Measurements from ENCODE around the gene TLE1.

TLE1 gene

DNA sequence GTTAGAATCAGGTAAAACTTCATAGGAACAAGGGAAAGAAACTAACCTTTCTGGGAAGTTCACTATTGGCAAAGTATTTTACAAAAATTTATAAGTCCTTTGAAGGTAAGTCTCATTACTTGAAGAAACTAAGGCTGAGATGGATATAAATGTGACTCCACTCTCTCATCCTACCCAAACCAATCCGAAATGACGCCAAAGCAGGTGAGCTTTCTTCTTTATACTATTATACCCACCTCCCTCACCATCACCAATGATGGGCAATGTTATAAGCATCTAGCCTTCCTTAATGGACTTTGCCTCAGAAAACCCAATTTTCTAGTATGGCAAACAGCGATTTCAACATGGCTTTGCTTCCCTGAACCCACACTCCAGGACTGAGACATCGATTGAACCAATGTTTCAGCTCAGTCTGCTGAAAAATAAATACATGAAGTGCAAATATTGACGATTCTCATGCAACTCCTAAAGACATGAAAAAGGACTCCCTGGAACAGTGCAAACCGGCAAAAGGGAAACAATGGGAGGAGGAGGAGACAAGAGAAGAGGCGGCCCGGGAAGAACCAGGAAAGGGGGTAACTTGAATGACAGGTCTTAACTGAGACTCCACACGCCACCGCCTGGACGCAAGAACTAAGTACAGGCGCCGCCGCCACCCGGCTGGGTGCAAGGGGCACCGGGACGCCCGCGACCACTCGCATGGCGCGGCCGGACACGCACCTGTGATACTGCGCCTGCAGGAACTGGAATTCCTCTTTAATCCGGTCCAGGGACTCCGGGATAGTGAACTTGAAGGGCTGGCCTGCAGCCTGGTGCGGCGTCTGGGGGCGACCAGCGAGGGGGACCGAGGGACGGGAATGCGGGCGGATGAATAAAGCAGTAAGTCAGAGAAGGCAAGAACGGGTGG, 2.5 kb downstream of the TLE1 start:
- DNase-seq (ENCODE audit: low read depth) = no peak

DNA sequence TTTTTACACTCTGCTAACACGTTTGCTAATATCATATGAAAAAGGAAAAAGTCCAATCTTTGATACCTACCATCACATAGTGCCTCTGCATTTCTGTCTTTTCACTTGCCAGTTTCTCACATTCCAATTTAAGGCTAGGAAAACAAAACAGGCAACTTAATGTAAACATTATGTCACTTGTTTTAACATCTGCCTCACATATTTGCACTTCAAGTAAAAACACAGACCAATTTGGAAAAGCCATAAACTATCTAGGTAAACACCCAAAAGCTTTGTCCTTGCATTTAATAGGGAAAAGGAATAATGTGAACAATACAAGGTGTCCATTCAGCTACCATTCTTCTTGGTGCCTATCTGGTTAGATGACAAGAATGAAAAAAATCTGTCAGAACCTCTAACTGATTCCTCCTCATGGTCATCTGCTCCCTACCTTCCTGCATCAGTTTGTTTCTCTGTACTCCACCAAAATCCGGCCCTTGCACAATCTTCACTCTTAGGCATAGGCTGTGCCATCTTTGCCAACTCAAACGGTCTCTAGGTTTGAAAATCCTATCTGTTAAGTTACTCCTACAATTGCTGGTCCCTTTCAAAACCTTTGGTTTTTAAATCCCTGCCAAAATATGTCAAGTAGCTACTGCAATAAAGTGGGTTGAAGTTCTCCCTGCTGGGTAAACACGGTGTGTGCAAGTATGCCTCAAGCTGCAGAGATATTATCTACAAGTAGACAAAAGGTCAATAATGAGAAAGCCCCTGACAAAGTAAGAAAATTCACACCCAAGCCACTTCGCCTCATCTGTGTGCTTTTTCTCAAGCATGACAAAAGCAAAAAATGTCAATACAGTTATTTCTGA, 3.4 kb downstream of the TLE1 start:
- no peak for DNase-seq (ENCODE audit: low read depth)

DNA sequence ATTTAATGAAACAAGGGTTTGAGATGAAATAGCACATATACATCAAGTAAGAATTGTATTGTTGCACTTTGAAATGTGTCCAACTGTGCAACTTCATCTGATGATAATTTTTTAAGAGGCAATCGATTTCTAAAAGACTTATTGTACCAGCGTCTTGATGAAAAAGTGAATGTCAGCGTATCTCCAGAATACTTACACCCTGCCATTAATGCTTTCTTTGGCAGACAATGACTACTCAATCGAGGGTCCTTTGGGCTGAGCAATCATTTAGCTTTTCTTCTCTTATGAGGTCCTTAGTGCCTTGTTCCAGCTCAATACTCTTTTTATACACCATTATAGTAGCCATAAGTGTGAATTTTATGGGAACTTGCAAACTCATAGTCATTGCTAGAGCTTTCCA, 4.7 kb downstream of the TLE1 start:
- DNase-seq (ENCODE audit: low read depth) = no peak

DNA sequence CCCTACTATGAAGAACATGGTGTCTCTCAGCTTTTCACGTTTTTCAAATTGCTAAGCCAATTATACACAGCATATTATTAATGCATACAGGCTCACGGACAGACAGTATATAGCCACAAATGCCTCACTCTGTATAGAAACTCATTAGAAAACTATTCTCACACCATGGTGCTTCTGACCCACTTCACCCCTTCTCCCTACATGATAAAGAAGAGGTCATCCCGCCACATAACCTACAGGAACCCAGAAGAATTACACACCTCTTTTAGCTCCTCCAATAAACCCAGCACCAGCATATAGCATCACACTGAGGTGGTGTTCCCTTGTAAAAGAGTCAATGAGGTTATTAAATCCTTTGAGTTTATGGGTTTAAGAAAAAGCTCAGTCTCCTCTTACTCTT, 5.6 kb downstream of the TLE1 start:
- no peak for DNase-seq (ENCODE audit: low read depth)

DNA sequence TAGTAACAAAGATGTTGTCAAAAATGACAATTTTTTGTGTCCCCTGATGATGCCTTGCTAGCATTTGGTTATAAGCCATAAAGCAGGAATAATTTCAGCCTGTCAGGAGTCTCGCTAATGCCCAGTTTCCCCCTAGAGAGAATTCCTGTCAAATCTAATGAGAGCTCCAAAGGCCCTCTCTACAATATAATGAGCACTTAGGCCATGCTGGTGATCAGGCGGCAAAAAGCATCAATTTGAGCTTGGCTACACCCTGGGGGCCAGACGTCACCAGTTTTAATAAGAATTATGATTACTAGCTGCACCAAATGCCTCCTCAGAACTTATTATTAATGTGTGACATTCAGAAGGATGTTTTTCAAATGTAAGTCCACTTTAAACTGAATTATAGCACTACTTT, 6.1 kb downstream of the TLE1 start:
- DNase-seq (ENCODE audit: low read depth) = no peak

DNA sequence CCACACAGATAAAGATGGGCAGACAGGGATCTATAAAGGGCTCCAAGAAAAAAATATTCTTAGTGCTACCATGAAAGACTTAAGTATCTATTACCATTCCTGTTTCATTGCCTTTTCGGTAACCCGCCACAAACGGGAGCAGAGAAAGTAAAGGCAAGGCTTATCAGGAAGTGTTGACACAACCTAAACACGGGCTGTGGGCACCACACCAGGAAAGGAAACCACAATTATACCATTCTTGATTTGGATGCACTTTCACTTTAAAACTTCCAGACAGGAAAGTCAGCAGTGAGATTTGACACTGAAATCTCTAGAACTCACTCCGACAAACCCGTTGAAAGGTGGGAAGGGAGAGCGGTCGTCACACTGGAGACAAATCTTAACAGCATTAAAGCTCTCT, 6.5 kb downstream of the TLE1 start:
- DNase-seq (ENCODE audit: low read depth) = no peak

DNA sequence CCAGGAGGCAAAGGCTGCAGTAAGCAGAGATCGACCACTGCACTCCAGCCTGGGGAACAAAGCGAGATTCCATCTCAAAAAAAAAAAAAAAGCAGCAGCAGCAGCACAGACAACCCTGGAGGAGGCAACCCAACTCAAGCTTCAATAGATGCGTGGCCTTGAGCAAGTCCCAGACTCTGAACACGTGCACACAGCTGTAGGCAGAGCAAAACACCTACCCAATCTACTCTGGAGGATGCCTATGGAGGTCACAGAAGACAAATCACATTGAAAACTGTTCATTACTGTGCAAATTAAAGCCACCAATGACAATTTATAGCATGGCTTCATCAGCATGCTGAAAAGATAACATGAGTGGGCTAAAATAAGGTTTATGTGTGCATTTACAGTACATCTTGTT, 7.2 kb downstream of the TLE1 start:
- no peak for DNase-seq (ENCODE audit: low read depth)

DNA sequence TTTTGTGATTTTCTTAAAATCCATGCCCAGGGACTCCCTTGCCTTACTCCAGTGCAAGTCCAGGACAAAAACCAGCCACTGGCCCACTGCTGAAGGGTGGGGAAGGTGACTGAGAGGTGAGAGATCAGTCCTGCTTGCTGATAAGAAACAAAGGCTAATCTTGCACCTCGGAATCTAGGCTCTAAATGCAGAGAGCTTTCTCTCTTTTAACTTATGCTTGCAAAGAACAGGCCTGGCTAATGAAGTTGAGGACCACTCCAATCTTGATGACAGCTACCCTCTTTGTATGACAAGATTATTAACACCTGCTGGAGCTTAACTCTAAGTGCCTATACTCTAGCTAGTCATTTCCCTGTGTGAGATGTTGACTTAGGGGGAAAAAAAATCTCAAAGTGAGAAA, 8.8 kb downstream of the TLE1 start:
- DNase-seq (ENCODE audit: low read depth) = no peak

DNA sequence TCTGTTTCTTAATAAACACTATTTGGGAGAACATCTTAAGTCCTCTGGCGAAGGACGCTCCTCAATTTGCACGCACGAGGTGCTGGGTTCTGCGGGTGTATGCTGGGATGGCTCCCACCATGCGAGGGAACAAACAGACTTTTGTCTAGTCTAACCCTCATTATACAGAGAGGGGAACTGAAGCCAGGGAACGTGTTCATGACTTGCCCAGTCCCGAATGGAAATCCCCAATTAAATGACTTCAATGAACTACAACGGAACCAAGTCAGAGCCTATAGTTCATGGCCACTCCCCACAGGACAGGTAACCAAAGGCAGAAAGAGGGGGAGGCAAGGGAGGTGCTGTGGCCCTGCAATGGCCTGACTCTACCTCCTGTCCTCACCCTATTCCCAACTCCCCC, 9.3 kb downstream of the TLE1 start:
- DNase-seq (ENCODE audit: low read depth) = no peak

DNA sequence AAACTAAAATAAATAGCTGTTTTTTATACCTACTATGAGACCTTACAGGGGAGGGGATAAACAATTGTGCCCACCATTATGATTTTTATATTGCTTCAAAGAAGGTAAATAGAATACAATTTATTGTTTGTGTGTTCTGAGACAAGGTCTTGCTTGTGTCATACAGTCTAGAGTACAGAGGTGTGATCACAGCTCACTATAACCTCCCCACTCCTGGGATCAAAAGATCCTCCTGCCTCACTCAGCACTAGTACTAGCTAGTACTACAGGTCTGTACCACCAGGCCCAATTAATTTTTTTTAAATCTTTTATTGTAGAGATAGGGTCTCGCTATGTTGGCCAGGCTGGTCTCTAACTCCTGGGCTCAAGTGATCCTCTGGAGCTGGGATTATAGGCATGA, 11.3 kb downstream of the TLE1 start:
- no peak for DNase-seq (ENCODE audit: low read depth)

DNA sequence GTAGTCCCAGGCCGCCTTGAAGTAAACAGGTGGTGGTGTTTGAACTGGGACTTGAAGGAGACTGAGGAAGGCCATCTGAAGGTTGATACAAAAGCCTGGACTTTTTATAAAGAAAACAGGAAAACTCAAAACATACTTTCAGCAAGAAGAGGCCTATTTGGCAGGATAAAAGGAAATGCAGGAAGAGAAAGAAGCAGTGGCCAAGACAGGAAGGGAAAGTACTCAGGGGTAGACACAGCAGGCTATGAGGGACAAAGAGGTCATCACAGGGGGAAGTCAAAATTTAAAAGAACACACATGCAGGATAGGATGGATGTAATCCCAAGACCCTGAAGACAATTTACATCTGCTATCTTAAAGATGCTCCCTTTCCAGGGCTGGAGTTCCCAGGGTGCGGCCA, 13.0 kb downstream of the TLE1 start:
- DNase-seq (ENCODE audit: low read depth) = no peak

DNA sequence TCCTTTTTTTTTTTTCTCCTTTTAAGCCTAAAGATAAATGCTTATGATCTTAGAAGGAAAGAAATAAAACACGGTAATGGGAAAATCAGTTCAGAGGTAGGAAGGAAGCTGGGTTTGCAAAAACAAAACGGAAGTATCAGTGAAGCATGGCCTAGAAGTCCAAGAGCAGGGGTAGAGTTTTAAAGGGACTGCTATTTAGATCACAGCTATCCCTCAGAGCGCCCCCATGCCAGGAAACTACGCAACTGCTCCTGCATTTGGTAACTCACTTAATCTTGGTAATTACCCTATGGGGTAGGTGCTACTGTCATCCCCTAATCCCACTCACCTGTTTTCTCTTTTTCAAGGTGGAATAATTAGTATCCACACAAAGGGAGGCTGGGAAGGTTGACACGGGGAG, 16.0 kb downstream of the TLE1 start:
- no peak for DNase-seq (ENCODE audit: low read depth)

DNA sequence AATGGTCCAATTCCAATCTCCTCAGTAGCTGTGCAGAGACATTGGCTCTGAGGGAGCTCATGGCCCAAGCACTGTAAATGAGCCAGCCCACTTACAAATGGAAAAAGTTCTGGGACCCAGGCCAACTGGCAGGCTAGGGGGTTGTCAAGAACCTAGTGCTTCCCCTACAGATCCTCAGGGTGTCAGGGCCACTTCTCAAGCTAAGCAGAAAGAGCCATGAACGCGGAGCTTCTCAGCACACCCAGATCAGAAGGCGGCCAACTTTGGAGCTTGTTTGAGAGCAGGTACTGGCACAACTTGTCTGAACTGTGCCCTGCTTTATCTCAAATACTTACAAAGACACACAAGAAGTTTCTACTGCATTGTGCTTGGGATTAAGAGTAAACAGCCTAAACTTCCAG, 17.5 kb downstream of the TLE1 start:
- DNase-seq (ENCODE audit: low read depth) = no peak

DNA sequence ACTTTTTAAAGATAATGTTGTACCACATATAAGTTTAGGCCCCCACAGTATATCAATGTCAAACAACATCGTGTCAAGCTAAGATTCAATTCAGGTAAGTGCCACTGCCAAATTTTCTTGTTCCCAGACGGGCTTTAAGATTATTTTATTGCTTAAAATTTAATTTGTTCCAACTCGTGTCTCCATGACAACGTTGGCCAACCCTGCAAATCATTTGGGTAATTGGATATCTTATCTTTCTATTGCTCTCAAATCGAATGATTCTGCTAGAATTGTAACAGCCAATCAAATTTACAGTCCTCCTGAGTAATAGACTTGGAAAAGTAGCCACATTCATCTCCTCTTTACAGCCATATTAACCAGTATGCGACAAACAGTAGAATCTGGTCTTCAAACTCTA, 19.5 kb downstream of the TLE1 start:
- no peak for DNase-seq (ENCODE audit: low read depth)

DNA sequence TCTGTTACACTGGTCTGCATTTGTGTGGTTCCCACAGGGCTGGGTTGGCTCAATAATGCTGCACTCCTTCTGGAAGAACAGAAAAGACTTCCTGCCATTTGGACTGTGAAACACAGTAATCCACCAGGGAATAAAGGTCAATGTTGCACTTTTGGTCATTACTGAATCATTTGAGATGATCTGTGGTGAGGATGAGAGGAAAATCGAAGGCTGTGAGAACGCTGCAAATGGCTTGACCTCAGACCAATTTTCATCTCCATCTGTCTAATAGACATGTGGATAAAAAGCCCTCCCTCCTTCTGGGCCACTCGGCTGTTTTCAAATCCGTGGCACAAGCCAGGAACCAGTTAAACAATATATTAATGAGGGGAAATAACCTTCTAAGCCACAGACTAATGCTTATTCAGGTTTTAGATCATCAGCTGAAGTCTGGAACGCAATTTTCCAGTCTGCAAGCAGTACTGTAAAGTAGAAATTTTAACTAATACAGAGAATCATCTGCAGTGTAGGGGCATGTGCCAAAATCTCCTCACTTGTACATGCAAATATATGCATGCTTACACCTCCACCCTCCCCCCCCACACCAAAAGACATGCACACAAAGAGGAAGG, 20.2 kb downstream of the TLE1 start:
- DNase-seq (ENCODE audit: low read depth) = no peak

DNA sequence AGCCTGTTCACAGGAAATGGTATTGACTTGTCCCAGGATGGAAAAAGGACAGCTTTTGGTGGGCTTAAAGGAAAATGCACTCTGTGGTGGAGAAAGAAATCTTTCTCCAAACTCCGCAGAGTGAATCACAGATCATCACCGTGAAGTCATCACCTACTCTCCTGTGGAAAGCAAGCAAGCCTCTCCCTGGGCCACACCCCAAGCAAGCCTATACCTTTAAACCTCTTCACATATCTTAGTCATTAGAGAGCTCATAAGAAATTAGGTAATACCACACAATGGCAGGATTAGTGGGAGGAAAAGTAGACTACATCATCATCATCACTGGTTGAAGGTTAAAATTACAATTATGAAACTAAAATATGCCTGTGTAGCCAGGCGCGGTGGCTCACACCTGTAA, 23.2 kb downstream of the TLE1 start:
- no peak for DNase-seq (ENCODE audit: low read depth)

DNA sequence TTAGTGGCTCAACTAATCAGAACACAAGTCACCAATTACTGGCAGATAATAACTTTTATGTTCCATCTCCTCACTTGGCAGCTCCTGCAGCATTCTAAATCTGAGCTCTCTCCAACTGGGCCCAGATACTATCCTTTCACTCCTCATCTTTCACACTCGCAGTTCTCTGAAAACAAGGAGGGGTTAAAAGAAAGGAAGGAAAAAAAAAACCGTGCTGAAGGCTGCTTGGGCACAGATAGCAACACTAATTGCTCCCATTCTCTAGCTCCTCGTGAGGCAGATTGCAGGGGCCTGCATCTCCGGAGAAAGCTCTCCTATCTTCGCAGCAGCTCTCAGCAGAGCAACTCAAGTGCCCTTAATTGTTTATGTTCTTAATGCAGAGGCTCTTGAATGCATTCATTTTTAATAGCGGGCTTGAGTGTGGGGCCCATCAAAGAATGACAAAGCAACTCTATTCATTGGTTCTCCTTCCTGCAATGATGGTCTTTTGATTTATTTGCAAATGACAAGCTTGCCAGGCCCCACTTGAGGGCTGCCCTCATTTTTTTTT, 23.9 kb downstream of the TLE1 start:
- DNase-seq (ENCODE audit: low read depth) = no peak

DNA sequence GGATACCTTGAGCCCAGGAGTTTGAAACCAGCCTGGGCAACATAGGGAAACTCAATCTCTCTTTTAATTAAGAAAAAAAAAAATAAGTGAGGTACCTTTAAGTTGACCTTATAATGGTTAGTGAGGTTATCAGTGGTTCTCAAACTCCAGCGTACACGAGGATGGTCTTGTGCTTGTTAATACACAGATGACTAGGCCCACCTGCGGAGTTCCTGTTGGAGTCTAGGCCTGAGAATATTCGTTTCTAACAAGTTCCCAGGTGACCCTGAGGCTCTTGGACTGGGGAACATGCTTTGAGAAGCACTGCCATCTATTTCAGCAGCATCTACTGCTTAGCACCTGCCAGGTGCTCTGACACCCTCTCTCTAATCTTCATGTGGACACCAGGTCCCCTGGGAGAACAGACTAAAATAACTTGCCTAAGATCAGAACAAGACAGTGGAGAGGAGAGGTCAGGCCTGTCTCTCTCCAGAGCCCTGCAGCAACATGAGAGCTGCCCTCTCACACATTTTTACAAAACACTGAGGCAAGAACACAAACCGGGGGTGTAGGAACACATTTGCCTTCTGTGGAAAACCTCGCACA, 24.6 kb downstream of the TLE1 start:
- DNase-seq (ENCODE audit: low read depth) = no peak

DNA sequence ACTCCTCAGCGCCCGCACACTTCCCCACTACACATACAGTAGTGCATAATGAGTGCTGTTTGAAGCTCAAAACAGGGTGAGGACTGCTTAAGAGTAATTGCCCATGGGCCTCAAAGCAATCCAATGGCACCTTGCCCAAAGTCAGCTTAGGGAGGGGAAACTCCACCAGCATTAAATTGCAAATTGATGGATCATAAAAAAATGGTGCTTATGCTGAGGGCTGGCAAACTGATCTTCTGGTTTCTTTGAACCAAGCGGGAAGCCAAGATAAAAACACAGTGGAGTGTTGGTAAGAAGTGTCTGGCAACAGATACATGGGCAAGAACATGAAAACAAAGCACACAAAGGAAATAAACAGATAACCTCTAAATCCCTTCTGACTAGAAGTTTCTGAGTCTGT, 28.0 kb downstream of the TLE1 start:
- DNase-seq (ENCODE audit: low read depth) = no peak

DNA sequence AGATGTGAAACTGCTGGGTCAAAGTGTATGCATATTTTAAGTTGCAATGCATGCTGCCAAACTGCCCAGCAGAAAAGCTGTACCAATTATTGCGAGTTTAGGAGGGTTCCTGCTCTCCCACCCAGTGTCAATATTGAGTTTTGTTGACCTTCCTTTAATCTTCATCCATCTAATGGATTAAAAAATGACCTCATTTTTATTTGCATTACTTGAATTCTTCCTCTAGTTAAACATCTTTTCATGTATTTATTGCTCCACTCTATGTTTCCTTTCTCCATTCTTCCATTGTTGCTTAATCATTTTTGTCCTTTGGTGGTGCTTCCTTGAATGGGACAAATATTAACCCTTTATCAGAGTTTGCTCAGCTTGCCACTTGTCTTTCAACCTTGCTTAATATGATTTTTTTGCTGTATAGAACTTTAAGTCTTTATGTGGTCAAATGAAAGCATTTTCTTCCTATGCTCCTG, 32.4 kb downstream of the TLE1 start:
- DNase-seq (ENCODE audit: low read depth) = no peak

DNA sequence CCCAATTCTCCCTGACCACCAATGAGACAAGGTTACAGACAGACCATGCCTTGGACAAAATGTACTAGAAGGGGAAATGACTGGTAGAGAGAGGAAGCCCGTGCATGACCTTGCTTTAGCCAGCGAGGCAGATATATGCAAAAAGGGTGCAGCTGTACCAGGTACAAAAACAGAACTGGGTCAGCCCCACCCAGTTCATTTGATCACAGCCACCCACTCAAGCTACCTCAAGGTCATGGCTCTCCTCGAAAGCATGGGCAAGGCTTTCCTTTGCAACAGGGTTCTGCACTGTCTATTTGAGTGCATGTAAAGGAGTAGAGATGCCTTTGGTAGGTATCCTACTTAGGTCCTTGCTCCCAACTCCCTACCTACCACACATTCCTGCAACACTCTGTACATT, 33.3 kb downstream of the TLE1 start:
- DNase-seq (ENCODE audit: low read depth) = no peak

DNA sequence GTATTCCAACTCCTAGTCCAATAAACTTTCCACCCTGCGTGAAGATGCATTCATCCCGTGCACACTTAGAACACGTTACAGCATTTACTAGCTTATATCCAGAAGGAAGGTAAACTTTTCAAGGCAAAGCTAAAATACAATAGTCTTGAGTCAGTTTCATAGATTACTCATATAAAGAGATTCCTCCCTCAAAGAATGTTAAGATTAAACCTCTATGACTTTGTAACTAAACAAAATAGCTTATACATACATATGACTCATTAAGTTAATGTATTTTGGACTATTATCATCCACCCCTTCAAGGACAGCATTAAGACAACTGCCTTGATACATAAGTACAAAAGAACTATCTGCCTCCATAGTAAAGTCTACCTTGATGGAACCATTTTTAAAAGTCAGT, 36.1 kb downstream of the TLE1 start:
- no peak for DNase-seq (ENCODE audit: low read depth)
